ENCODE data around the gene GALNTL6.

DNA sequence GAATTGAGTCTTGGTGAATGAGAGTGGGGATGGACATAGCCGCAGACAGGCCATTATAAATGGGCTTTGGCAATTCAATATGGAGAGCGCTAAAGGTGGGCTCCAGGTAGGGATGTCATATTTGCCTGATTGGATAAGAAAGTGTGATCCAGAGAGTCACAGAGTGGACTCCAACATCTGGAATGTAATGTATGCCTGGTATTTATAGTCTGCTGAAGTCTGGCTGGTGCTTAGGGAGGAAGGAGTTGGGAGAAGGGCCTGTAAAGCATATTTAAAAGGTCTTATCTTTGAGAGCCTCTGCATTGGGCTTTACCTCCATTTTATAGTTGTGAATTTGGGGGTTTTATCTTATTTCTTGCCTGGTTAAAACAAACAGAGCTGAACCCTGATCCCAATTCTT, 153.2 kb downstream of the GALNTL6 start:
- TF ChIP-seq, protein P1, sequence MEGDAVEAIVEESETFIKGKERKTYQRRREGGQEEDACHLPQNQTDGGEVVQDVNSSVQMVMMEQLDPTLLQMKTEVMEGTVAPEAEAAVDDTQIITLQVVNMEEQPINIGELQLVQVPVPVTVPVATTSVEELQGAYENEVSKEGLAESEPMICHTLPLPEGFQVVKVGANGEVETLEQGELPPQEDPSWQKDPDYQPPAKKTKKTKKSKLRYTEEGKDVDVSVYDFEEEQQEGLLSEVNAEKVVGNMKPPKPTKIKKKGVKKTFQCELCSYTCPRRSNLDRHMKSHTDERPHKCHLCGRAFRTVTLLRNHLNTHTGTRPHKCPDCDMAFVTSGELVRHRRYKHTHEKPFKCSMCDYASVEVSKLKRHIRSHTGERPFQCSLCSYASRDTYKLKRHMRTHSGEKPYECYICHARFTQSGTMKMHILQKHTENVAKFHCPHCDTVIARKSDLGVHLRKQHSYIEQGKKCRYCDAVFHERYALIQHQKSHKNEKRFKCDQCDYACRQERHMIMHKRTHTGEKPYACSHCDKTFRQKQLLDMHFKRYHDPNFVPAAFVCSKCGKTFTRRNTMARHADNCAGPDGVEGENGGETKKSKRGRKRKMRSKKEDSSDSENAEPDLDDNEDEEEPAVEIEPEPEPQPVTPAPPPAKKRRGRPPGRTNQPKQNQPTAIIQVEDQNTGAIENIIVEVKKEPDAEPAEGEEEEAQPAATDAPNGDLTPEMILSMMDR (IDR thresholded peaks at IDR 0.05) = no peak
- no peak for TF ChIP-seq EP300 (IDR thresholded peaks at IDR 0.05; ENCODE audit: low read depth)
- no peak for TF ChIP-seq POLR2A (IDR thresholded peaks at IDR 0.05)
